ENCODE data around the gene SH3TC1.

SH3TC1 gene

DNA sequence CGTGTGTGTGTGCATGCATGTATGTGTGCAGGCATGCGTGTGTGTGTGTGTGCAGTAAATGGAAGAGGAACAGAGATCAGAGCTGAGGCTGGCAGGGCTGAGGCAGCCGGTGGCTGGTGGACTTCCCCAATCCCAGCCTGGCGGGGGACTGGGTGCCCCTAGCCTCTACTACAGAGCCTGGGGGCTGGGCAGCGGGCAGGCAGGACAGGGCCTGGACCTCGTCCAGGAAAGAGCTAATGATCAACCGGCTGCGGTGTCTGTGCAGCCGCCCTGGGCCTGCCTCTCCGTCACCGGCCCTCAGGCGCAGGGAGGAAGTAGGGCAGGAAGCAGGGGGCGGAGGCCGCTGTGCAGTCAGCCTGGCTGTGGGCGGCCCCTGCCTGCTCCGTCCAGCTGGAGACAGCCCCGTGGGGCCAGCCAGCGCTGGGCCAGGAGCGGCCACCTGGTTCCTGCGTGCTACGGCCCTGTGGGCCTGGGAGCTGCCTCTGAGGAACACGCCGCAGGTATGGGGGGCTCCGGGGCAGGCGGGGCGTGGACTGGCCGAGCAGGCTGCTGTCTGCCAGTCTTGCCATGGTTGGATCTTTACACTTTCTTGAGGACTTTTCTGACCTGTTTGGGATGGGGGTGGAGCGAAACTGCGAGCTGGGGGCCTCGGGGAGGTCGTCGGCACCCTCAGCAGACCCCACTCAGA lies at the start of gene SH3TC1:
Gene SH3TC1, plus strand, starts transcription at position 385 of the 688 bp plus-strand sequence. CDS start 5,905 bp downstream, outside the sequence.
- no peaks in the 10 kb centered on the region for H3F3A ChIP-seq (ENCODE audit: insufficient read depth)
- no peak for TF ChIP-seq EZH2phosphoT487 (conservative IDR thresholded peaks at IDR 0.05; ENCODE audit: low read length)
- TF ChIP-seq, protein P1, sequence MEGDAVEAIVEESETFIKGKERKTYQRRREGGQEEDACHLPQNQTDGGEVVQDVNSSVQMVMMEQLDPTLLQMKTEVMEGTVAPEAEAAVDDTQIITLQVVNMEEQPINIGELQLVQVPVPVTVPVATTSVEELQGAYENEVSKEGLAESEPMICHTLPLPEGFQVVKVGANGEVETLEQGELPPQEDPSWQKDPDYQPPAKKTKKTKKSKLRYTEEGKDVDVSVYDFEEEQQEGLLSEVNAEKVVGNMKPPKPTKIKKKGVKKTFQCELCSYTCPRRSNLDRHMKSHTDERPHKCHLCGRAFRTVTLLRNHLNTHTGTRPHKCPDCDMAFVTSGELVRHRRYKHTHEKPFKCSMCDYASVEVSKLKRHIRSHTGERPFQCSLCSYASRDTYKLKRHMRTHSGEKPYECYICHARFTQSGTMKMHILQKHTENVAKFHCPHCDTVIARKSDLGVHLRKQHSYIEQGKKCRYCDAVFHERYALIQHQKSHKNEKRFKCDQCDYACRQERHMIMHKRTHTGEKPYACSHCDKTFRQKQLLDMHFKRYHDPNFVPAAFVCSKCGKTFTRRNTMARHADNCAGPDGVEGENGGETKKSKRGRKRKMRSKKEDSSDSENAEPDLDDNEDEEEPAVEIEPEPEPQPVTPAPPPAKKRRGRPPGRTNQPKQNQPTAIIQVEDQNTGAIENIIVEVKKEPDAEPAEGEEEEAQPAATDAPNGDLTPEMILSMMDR (IDR thresholded peaks at IDR 0.05; ENCODE audit: insufficient read depth, low read length, poor library complexity, severe bottlenecking) = no peak
- H3K79me2 ChIP-seq (ENCODE audit: insufficient read depth, low read length) = no peaks in the 10 kb centered on the region
- H3K9me2 ChIP-seq (replicated peaks; ENCODE audit: insufficient read depth, low read length) = no peaks in the 10 kb centered on the region
- peak within 1 kb of the TSS; percentile 44 for H3K4me2 ChIP-seq (ENCODE audit: low read depth, low read length, poor library complexity, severe bottlenecking)
- no peaks in the 10 kb centered on the region for H4K20me1 ChIP-seq (ENCODE audit: low read depth, low read length)
- peak within 1 kb of the TSS; percentile 38; the same call in 1 of the 2 replicates for H3K27ac ChIP-seq (ENCODE audit: low read depth, low read length)
- H3K9ac ChIP-seq (ENCODE audit: low read length) = 0 out of 2 replicates have a peak within 1 kb of the TSS, but pooled peaks have one; percentile 7
- no peaks in the 10 kb centered on the region for H3K9me3 ChIP-seq (ENCODE audit: insufficient read depth, low read length)
- H3K4me3 ChIP-seq (ENCODE audit: insufficient read depth, low read length, poor library complexity, severe bottlenecking) = no peak within 1 kb of the TSS
- no peaks in the 10 kb centered on the region for H3K27me3 ChIP-seq (ENCODE audit: low read length)
- H2AFZ ChIP-seq (ENCODE audit: low read depth, low read length, severe bottlenecking) = peak within 1 kb of the TSS; percentile 2
- H3K36me3 ChIP-seq (ENCODE audit: low read length) = no peaks in the 10 kb centered on the region

DNA sequence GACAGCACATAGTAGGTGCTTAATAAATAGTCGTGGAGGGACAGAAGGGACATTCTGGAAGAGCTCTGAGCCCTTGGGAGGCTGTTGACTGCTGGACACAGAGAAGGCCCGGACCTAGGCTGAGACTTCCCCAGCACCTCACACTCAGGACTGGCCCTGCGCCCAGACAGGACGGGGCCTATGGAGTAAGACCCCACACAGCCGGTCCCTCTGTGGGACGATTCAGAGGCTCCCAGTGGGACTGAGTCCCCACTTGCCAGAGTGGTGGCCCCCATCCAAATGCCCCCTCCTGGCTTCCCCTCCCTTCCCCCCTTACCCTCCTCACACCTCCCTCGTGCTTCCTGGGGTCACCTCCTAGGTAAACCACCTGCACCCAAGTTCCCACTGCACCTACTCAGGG lies 49.4 kb upstream of the SH3TC1 start:
- Histone ChIP-seq H3K27ac (ENCODE audit: low read depth, low read length) (no peak overlapping the region), H3K9ac (ENCODE audit: low read length) (no peak overlapping the region), H3K36me3 (ENCODE audit: low read length) (no peaks in the 10 kb centered on the region), H2AFZ (ENCODE audit: low read depth, low read length, severe bottlenecking) (no peak overlapping the region), H4K20me1 (ENCODE audit: low read depth, low read length) (no peaks in the 10 kb centered on the region), H3K4me2 (ENCODE audit: low read depth, low read length, poor library complexity, severe bottlenecking) (no peak overlapping the region), H3K9me3 (ENCODE audit: insufficient read depth, low read length) (no peaks in the 10 kb centered on the region), H3K27me3 (ENCODE audit: low read length) (no peaks in the 10 kb centered on the region), H3K9me2 (replicated peaks; ENCODE audit: insufficient read depth, low read length) (no peaks in the 10 kb centered on the region), H3F3A (ENCODE audit: insufficient read depth) (no peaks in the 10 kb centered on the region), H3K79me2 (ENCODE audit: insufficient read depth, low read length) (no peaks in the 10 kb centered on the region), H3K4me3 (ENCODE audit: insufficient read depth, low read length, poor library complexity, severe bottlenecking) (no peak overlapping the region)
- TF ChIP-seq, protein P1 (IDR thresholded peaks at IDR 0.05; ENCODE audit: insufficient read depth, low read length, poor library complexity, severe bottlenecking) = no peak
- TF ChIP-seq EZH2phosphoT487 (conservative IDR thresholded peaks at IDR 0.05; ENCODE audit: low read length) = no peak

GRCh38 chr4:8150152-8151090 lies 48.7 kb upstream of the SH3TC1 start:
- Histone ChIP-seq H2AFZ (ENCODE audit: low read depth, low read length, severe bottlenecking) (no peak overlapping the region), H3K4me2 (ENCODE audit: low read depth, low read length, poor library complexity, severe bottlenecking) (no peak overlapping the region), H3K9ac (ENCODE audit: low read length) (no peak overlapping the region), H3F3A (ENCODE audit: insufficient read depth) (no peaks in the 10 kb centered on the region), H3K9me2 (replicated peaks; ENCODE audit: insufficient read depth, low read length) (no peaks in the 10 kb centered on the region), H3K4me3 (ENCODE audit: insufficient read depth, low read length, poor library complexity, severe bottlenecking) (no peak overlapping the region), H3K27ac (ENCODE audit: low read depth, low read length) (no peak overlapping the region), H3K27me3 (ENCODE audit: low read length) (no peaks in the 10 kb centered on the region), H4K20me1 (ENCODE audit: low read depth, low read length) (no peaks in the 10 kb centered on the region), H3K79me2 (ENCODE audit: insufficient read depth, low read length) (no peaks in the 10 kb centered on the region), H3K36me3 (ENCODE audit: low read length) (no peaks in the 10 kb centered on the region), H3K9me3 (ENCODE audit: insufficient read depth, low read length) (no peaks in the 10 kb centered on the region)
- TF ChIP-seq, protein P1 (IDR thresholded peaks at IDR 0.05; ENCODE audit: insufficient read depth, low read length, poor library complexity, severe bottlenecking) = no peak
- no peak for TF ChIP-seq EZH2phosphoT487 (conservative IDR thresholded peaks at IDR 0.05; ENCODE audit: low read length)

Data from SU-DHL-6 (cell line).